NCI-H526 (cell line): ENCODE data around the gene TRAPPC2L.

ENCODE experiments used
- DNase-seq, 2 experiments: peaks; one replicate each; lab custom pipeline; 2025; lab: John Stamatoyannopoulos, UW

TRAPPC2L gene

GRCh38 chr16:88839745-88840599, 17.0 kb upstream of the TRAPPC2L start:
- no peak for DNase-seq

DNA sequence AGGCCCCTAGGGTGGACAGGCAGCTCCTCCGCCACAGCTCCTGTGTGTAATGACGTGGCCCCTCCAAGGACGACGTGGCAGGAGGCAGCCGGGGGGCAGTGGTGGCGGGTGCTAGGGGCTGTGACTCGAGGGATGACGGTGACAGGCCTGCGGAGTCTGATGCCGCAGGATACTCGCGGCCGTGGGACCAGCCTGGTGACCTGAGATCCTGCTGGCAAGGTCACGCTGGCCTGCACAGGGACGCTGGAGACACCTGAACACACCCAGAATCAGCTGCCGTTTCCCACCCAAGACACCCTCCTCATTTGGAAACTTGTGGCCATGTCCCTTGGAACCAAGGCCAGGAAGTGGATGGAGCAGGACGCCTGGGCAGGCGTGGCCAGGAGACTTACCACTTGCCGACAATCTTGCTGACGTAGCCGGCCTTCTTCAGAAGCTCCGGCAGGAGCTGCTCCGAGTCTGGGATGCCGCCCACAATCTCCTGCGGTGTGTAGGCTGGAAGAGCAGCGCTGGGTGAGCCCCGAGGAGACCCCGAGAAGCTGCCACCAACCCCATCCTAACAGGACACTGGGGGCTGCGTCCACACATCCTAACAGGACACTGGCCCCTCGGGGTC, 16.2 kb upstream of the TRAPPC2L start:
- DNase-seq, result no peak

DNA sequence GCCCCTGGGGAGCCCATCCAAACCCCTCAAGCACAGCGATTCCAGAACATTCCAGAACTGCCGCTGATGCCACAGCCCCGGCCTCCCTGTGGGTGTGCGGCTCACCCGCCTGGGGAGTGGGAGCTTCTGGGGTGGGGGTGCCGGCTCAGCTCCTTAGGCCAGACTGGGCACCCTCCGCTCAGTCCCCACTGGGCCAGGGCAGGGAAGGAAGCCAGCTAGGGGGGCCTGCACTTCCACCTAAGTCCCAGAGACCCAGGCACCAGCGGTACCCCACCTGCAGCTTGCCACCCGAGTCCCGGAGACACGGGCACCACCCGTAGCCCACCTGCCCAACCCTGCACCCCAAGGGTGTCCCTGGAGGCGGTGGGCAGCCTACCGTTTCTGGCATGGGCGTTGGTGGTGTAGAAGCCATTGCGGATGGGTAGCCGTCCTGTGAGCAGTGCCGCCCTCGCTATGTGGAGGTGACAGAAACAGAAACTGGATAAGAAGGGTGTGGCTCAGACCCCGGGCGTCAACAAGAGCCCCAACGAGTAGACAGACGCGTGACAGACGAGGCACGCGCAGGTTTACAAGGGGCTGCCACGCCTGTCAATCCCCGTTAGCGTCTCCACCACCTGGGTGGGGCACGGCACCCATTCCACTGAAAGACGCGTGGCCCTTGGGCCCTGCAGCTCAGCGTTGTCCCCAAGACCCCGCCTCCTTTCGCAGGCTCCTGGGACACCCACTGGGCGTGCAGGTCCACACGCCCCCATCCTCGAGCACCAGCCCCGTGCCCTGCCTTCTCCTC, 15.2 kb upstream of the TRAPPC2L start:
- DNase-seq, result no peak

GRCh38 chr16:88842308-88842756, 14.6 kb upstream of the TRAPPC2L start:
- no peak for DNase-seq

DNA sequence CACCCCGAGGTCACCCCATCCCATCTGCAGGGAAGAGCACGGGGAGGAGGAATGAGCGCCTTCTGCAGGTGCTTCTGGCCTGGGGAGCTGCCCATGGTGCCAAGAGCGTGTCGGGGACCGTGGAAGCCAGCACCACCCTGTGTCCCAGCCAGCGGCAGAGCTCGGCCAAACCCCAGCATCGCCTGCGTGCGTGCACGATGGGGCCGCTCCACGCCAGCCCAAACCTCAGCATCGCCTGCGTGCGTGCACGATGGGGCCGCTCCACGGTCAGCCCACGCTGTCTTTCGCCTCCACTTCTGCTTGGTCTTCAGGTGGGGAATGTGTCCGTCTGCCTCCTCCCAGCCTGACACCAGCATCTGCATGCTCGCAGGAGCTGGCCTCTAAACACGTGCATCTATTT, 14.1 kb upstream of the TRAPPC2L start:
- DNase-seq, result no peak

GRCh38 chr16:88843256-88843655, 13.7 kb upstream of the TRAPPC2L start:
- no peak for DNase-seq

- DNase-seq, result peak; percentile 21 to 52
These were observed 12.4 kb upstream of the TRAPPC2L start for GRCh38 chr16:88844419-88845036.

- DNase-seq, result no peak
These were observed 10.8 kb upstream of the TRAPPC2L start for GRCh38 chr16:88846088-88846487.

- DNase-seq, result no peak
These were observed 9.3 kb upstream of the TRAPPC2L start for GRCh38 chr16:88847654-88848053.

DNA sequence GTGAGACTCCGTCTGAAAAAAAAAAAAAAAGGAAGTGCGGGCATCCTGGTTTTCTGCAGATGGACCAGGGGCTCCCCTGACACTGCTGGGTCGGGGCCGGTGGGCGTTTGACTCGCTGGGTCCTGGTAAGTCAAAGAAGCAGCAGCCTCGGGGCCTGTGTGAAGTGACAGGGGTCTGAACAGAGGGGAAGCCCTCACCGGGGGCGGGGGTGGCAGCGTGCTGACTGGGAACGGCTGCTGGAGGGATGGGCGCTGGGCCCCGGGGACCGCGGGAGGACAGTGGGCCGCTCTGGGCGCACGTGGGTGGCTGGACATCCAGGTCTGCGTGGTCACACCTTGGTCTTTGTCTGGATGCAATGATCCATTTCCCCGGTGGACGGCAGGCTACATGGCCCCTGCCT, 8.4 kb upstream of the TRAPPC2L start:
- no peak for DNase-seq

DNA sequence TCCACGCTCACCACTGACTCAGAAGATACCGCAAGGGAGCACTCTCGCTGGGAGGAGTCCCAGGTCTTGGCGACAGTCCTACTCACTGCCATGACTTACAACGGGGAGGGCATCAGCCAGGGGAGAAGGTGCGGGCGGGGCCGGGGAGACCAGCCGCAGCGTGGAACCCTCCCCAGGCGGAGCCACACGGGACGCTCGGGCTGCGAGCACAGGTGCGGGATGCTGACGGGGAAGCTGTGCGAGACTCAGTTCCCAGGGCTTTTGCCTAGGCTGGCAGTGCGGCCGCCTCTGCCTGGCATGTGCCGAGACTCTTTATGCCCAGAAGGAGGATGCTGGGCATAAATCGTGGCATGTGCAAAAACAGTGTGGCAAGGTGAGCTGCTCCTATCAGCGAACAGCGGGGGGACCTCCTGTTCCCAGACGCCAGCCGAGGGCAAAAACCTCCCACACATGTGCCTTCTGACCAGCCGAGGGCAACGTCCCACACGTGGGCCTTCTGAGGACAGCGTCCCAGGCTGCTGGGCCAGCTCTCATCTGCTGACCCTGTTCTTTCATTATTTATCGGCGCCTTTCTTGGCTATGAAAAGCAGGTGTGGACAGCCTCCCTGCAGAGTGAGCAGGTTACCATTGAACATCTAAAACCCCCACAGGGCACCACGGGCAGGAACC, 6.3 kb upstream of the TRAPPC2L start:
- DNase-seq, result no peak

- DNase-seq, result no peak
These were observed 5.3 kb upstream of the TRAPPC2L start for GRCh38 chr16:88851616-88852015.

- DNase-seq, result no peak
These were observed 3.5 kb upstream of the TRAPPC2L start for GRCh38 chr16:88853325-88853941.

- no peak for DNase-seq
These were observed 2.4 kb upstream of the TRAPPC2L start for GRCh38 chr16:88854306-88855111.

DNA sequence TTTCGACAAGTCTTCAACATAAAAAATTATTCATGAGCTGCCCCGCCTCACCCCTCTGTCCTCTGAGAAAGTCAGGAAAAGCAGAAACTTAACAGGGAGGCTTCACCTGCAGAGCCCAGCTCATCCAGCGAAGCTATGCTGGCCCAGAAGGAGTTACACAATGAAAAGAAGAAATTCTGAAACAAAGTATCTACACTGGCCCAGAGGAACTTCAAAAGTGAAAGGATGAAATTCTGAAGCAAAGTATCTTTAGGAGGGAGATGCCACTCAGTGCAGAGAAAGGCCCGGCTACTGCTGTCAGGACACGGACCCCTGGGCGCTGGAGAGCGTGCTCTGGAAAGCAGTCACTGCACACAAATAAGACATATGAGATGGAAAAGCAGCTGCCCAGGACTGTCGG, 1.8 kb upstream of the TRAPPC2L start:
- DNase-seq, result no peak

- DNase-seq, result no peak
These were observed 1.2 kb upstream of the TRAPPC2L start for GRCh38 chr16:88855736-88856121.

DNA sequence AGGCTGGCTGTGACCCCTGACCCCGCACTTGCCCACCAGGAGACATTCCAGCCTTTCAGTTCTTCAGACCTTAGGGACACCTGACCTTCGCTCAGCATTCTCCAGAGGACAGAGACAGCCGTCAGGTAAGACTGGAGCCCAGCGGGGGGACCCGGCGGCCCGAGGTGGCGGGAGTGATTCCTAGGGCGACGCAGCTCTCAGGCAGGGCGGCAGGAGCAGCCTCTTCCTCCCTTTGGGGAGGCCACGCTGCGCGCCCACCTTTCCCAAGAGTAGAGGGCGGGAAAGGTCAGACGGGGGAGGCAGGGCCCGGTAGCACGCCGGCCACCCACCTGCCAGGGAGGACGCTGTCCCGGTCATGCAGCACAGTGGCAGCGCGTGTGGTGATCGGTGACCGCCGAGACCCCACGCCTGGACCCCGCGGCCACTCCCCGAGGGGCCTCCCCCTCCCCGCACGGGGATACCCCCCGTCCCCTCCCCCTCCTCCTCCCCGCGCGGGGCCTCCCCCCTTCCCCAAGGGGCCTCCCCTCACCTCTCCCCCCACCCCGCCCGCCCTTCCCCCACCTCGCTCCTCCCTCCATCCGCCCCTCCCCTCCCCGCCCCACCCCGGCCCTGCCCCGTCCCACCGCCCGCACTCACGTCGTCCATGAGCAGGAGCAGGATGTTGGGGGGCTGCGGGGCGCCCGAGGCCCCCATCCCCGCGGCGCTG, 652 bp upstream of the TRAPPC2L start:
- DNase-seq, result no peak

DNA sequence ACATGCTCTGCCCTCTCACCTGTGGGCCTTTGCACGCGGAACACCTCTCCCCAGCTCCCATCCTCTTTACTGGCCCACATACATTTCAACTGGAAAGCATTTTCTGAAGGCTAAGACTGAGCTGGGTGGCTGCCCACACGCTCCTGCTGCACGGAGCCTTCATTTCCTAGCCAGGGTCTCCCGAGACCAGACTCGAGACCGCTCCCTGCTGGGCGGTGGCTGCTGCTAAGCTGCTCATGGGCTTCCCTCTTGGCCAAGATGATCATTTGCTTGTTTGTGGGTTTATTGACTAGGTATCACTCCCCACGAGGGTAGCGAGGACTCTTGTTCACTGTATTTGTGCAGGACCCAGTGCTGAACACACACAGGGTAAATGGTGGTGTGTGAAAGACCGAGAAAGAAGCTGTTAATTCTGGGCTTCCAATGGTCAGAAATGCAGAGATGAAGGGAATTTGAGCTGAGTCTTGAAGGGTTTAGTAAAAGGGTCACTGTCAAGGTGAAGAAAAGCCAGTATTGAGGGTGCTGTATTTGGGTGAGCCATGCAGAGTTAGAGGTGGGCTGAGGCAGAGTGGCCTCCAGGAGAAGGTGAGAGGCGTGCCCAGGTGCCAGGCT, 907 bp downstream of the TRAPPC2L start:
- peak; percentile 14 to 63 for DNase-seq

DNA sequence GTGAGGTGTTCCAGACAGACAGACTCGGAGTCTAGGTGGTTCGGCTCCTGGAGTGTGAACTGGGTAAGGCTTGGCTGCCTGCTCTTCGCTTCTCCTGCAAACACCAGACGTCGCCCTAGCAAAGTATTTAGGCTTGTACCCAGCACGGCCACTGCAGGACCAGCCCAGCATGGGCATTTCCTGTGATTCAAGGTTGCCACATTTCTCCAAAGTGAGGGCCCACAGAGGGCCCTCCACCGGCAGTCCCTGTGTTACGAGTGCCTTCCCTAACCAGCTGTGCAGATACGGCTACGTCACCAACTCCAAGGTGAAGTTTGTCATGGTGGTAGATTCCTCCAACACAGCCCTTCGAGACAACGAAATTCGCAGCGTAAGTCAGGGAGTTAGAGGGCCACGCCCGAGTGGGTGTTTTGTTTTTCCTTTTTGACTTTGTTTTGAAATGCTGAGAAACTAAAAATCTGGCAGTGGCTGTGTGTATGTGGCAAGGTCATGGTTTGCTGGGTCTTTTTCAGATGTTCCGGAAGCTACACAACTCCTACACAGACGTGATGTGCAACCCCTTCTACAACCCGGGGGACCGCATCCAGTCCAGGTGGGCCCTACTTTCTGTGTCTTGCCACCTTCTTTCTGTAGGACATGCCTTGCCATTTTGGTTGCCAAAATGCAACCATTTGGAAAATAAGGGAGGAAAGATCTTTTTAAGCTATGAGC, 2.6 kb downstream of the TRAPPC2L start:
- DNase-seq, result no peak
